HCT116 (cell line): Measurements from ENCODE around the gene SLC15A3. TPM values are rescaled to one million over a fixed set of nuclear protein-coding genes. Genes with fewer than 3 reads are reported as not detected.

Source experiments
- ATAC-seq: fragments of 200-7000 bp; cut with Tn5 transposase; 2 replicates; pipeline ENCODE4 v1.9.1; 2020; ENCODE audit warnings: mild to moderate bottlenecking, moderate library complexity
- BruUV-seq: library from RNA; stranded (reverse); fragments of 400-500 nt; replicated peaks from 2 replicates; lab custom pipeline; 2021; lab: Mats Ljungman, UMichigan
- CTCF ChIA-PET: fragments of 300-600 bp; sonication (Branson Sonifier 250); formaldehyde crosslinking; loops from one replicate; lab custom pipeline; 2021; ENCODE audit warnings: antibody characterized with exemption; lab: Charles Lee
- POLR2A ChIA-PET: fragments of 300-600, 350-600 bp; sonication (Branson Sonifier 250); formaldehyde crosslinking; loops from one replicate; lab custom pipeline; 2021; ENCODE audit warnings: antibody characterized with exemption; lab: Charles Lee
- RAD21 ChIA-PET, 2 experiments: fragments of 300-600 bp; sonication (Branson Sonifier 250); formaldehyde crosslinking; loops; one replicate each; lab custom pipeline; 2023; ENCODE audit warnings: low total read pairs in 2 of 2; ENCODE audit not compliant: uncharacterized antibody in 2 of 2, unreplicated experiment in 2 of 2, low non-redundant PET in 1 of 2; lab: Charles Lee
- DNase-seq: peaks from one replicate; pipeline ENCODE4 v3.0.0-alpha.2; 2010; ENCODE audit warnings: low read depth, low spot score
- H2AFZ ChIP-seq: fragments of 200-600 bp; shearing (Covaris generic), sonication (generic); 2 replicates; pipeline ENCODE4 v1.6.1; 2017; ENCODE audit warnings: low read depth, mixed run types, mixed read lengths, antibody characterized with exemption, low read length; ENCODE audit not compliant: poor library complexity, severe bottlenecking
- H3K27ac ChIP-seq: 2 replicates; pipeline ENCODE4 v1.5.1; 2012; ENCODE audit warnings: low read depth, low read length
- H3K27me3 ChIP-seq: fragments of 200-600 bp; sonication (generic); 2 replicates; pipeline ENCODE4 v1.6.1; 2016; ENCODE audit warnings: mixed run types, low read length, mixed read lengths; ENCODE audit not compliant: insufficient read depth
- H3K36me3 ChIP-seq, 2 experiments: fragments of 200-500 bp in 1 of 2; fragments of 200-600 bp in 1 of 2; sonication (Bioruptor generic) in 1 of 2; sonication (generic) in 1 of 2; 2 replicates each; pipeline versions ENCODE4 v1.5.1 to v1.6.1; 2014 to 2016; ENCODE audit warnings: low read length in 2 of 2, inconsistent platforms in 1 of 2, mixed read lengths in 1 of 2, mixed run types in 1 of 2; ENCODE audit not compliant: insufficient read depth in 2 of 2, control insufficient read depth in 1 of 2
- H3K4me1 ChIP-seq, 2 experiments: fragments of 200-600 bp in 1 of 2; sonication (generic) in 1 of 2; 2 replicates each; pipeline versions ENCODE4 v1.5.1 to v1.6.1; 2012 to 2017; ENCODE audit warnings: low read length in 2 of 2, inconsistent platforms in 1 of 2, mild to moderate bottlenecking in 1 of 2, mixed read lengths in 1 of 2, mixed run types in 1 of 2, moderate library complexity in 1 of 2; ENCODE audit not compliant: insufficient read depth in 2 of 2, control insufficient read depth in 1 of 2
- H3K4me2 ChIP-seq: fragments of 200-600 bp; sonication (generic); 2 replicates; pipeline ENCODE4 v1.6.1; 2017; ENCODE audit warnings: mixed run types, low read length, mixed read lengths
- H3K4me3 ChIP-seq, 2 experiments: fragments of 200-600 bp in 1 of 2; sonication (generic) in 1 of 2; replicated peaks in 1 of 2; 2 replicates each; pipeline ENCODE4 v1.5.1; 2011 to 2016; ENCODE audit warnings: low read length in 2 of 2, control low read depth in 1 of 2, low read depth in 1 of 2, mild to moderate bottlenecking in 1 of 2, mixed read lengths in 1 of 2, mixed run types in 1 of 2
- H3K79me2 ChIP-seq: fragments of 200-600 bp; sonication (generic); 2 replicates; pipeline ENCODE4 v1.6.1; 2017; ENCODE audit warnings: mild to moderate bottlenecking, mixed run types, low read length, moderate library complexity, mixed read lengths; ENCODE audit not compliant: insufficient read depth
- H3K9ac ChIP-seq: fragments of 200-600 bp; sonication (generic); 2 replicates; pipeline ENCODE4 v1.6.1; 2016; ENCODE audit warnings: low read length, mixed read lengths
- H3K9me2 ChIP-seq: fragments of 200-600 bp; sonication (generic), shearing (Covaris generic); 2 replicates; pipeline ENCODE4 v1.6.1; 2017; ENCODE audit warnings: mixed run types, mild to moderate bottlenecking, moderate library complexity; ENCODE audit not compliant: insufficient read depth
- H3K9me3 ChIP-seq, 2 experiments: fragments of 200-500 bp in 1 of 2; fragments of 200-600 bp in 1 of 2; sonication (Bioruptor generic) in 1 of 2; sonication (generic) in 1 of 2; 2 replicates each; pipeline ENCODE4 v1.6.1; 2014 to 2017; ENCODE audit warnings: low read length in 2 of 2, mixed read lengths in 2 of 2, inconsistent platforms in 1 of 2, low read depth in 1 of 2, mild to moderate bottlenecking in 1 of 2, mixed run types in 1 of 2, moderate library complexity in 1 of 2; ENCODE audit not compliant: control insufficient read depth in 1 of 2, insufficient read depth in 1 of 2
- H4K20me1 ChIP-seq: fragments of 200-600 bp; sonication (generic), shearing (Covaris generic); 2 replicates; pipeline ENCODE4 v1.6.1; 2017; ENCODE audit warnings: mixed run types, mild to moderate bottlenecking, moderate library complexity; ENCODE audit not compliant: insufficient read depth
- ATF3 ChIP-seq: IDR thresholded peaks from 2 replicates; pipeline ENCODE4 v1.6.1; 2012
- CTCF ChIP-seq, 3 experiments: fragments of 200-600 bp in 1 of 3; sonication (generic) in 1 of 3; IDR thresholded peaks in 2 of 3; conservative IDR thresholded peaks in 1 of 3; 2 replicates each; pipeline ENCODE4 v1.5.1; 2012 to 2017; ENCODE audit warnings: low read depth in 2 of 3, low read length in 2 of 3, antibody characterized with exemption in 1 of 3, borderline replicate concordance in 1 of 3, control low read depth in 1 of 3, mild to moderate bottlenecking in 1 of 3, mixed read lengths in 1 of 3, mixed run types in 1 of 3, moderate library complexity in 1 of 3; ENCODE audit not compliant: insufficient read depth in 1 of 3
- ELF1 ChIP-seq: IDR thresholded peaks from 2 replicates; pipeline ENCODE4 v1.6.1; 2012; ENCODE audit warnings: low read depth, borderline replicate concordance
- EZH2 ChIP-seq: fragments of 200-600 bp; sonication (generic); IDR thresholded peaks from 2 replicates; pipeline ENCODE4 v1.6.1; 2017; ENCODE audit warnings: antibody characterized with exemption, mixed run types
- EZH2phosphoT487 ChIP-seq: fragments of 200-600 bp; IDR thresholded peaks from 2 replicates; pipeline ENCODE4 v1.6.1; 2018; ENCODE audit warnings: antibody characterized with exemption, borderline replicate concordance
- FOSL1 ChIP-seq: IDR thresholded peaks from 2 replicates; pipeline ENCODE4 v1.6.1; 2012; ENCODE audit warnings: low read depth
- JUND ChIP-seq: IDR thresholded peaks from 2 replicates; pipeline ENCODE4 v1.6.1; 2012
- POLR2AphosphoS5 ChIP-seq: IDR thresholded peaks from 2 replicates; pipeline ENCODE4 v1.6.1; 2011; ENCODE audit warnings: mild to moderate bottlenecking, low read depth, low read length, moderate library complexity
- TCF7L2 ChIP-seq: IDR thresholded peaks from 2 replicates; pipeline ENCODE4 v1.7.0; 2011; ENCODE audit warnings: borderline replicate concordance, inconsistent platforms; ENCODE audit not compliant: insufficient read depth, insufficient read length; ENCODE audit errors: extremely low read depth
- YY1 ChIP-seq: IDR thresholded peaks from 2 replicates; pipeline ENCODE4 v1.6.1; 2011; ENCODE audit warnings: low read length, low read depth, moderate library complexity, mild to moderate bottlenecking; ENCODE audit not compliant: insufficient replicate concordance; ENCODE audit errors: extremely low read depth
- ZFX ChIP-seq: fragments of 450-650 bp; IDR thresholded peaks from 2 replicates; pipeline ENCODE4 v1.6.1; 2017
- ZNF274 ChIP-seq: fragments of 200-500 bp; sonication (Bioruptor generic); IDR thresholded peaks from 2 replicates; pipeline ENCODE4 v1.6.1; 2014; ENCODE audit warnings: mild to moderate bottlenecking, low read depth, low read length, inconsistent platforms
- intact Hi-C: fragments of 100-400 bp; cut with micrococcal nuclease; formaldehyde crosslinking; loops from 2 replicates; pipeline ENCODE4 v1.10.0; 2022
- total RNA-seq: library from RNA; stranded (reverse); gene quantifications from one replicate; pipeline ENCODE4 v1.2.1, GENCODE V29; 2021; ENCODE audit not compliant: unreplicated experiment

SLC15A3 gene
- total RNA-seq, 1 experiment from 2014 or later = not detected

- Histone ChIP-seq H3K79me2 (no peaks in the 10 kb centered on the region), H3K9me2 (no peaks in the 10 kb centered on the region), H3K4me3 (no peak overlapping the region), H2AFZ (no peak overlapping the region), H3K9me3 (no peaks in the 10 kb centered on the region), H3K4me1 (peaks cover 3 to 11% of the 10 kb centered on the region in 2 experiments; a peak in 2 of 4 replicates), H3K36me3 (no peaks in the 10 kb centered on the region)
- RAD21 ChIA-PET = no interaction called here
- DNase-seq = no peak
- ATAC-seq = no peak
- CTCF ChIA-PET = no interaction called here
- TF ChIP-seq EZH2 (no peak), JUND (no peak), ZFX (no peak), EZH2phosphoT487 (no peak), CTCF (IDR thresholded peaks at IDR 0.05 in 2 of 3, conservative IDR thresholded peaks at IDR 0.05 in 1 of 3; ENCODE audit: borderline replicate concordance in 1 of 3, insufficient read depth in 1 of 3, low read depth in 2 of 3, low read length in 2 of 3) (no peak), ELF1 (no peak), ATF3 (no peak), YY1 (no peak), POLR2AphosphoS5 (no peak), TCF7L2 (no peak), FOSL1 (no peak), ZNF274 (no peak)
- TF ChIP-seq, all 23 proteins: peak for 0
- Histone ChIP-seq H3K27ac (no peak overlapping the region), H3K9ac (no peak overlapping the region), H3K4me2 (no peak overlapping the region), H3K27me3 (peaks cover 8% of the 10 kb centered on the region), H4K20me1 (no peaks in the 10 kb centered on the region)
- POLR2A ChIA-PET = no interaction called here
- intact Hi-C loops = no loop called here
- no TSS peak for BruUV-seq
Measured at GRCh38 chr11:60992842-60993409, 41.0 kb upstream of the SLC15A3 start.
